ENCODE results near the gene ADCK2.

DNA sequence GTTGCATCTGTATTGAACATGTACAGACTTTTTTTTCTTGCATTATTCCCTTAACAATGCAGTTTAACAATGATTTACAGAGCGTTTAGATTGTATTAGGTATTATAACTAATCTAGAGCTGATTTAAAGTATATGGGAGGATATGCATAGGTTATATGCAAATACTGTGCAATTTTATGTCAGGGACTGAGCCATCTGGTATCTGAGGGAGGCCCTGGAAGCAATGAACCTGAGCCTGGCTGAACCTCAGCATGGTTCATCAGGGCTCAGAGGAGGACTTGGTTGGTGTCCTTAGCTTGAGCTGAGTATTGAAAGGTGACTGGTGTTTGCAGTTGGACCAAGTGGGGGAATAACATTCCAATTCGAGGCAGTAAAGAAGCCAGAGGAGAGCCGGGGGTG lies 4.8 kb downstream of the ADCK2 start:
- TF ChIP-seq TAF1 (IDR thresholded peaks at IDR 0.05; ENCODE audit: borderline replicate concordance, low read depth, low read length) (no peak), EP300 (IDR thresholded peaks at IDR 0.05; ENCODE audit: borderline replicate concordance in 1 of 2, low read depth in 1 of 2, low read length in 1 of 2) (no peak)

All from SK-N-SH (cell line).